ENCODE results near the gene PKHD1. TPM values are rescaled to one million over a fixed set of nuclear protein-coding genes. Genes with fewer than 3 reads are reported as not detected.

The PKHD1 gene
- total RNA-seq, 1 donor from 2014 or later: 1.6 TPM

DNA sequence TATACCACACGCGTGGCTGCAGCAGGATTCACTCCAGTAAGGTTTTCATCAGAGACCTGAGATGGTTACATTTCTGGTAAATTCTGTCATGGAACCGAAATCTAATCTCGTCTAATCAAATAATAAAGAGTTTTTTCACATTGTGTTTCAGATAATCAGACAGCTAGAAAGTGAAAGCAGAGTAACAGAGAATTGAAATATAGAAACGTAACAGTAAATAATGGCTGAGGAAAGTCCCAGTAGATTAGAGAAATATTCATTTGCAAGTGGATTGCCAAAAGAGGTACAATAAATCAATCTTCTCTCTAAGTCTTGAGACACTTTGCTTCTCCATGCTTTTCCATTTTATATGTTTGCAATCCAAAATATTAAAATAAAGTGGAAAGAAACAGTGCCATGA, 42.4 kb downstream of the PKHD1 start:
- H3K36me3 ChIP-seq (ENCODE audit: control insufficient read depth, insufficient read depth, low read length): peaks cover 3% of the 10 kb centered on the region
- no peaks in the 10 kb centered on the region for H3K27me3 ChIP-seq (ENCODE audit: control insufficient read depth, insufficient read depth, low read length)
- no peak overlapping the region for H3K4me3 ChIP-seq (ENCODE audit: low read depth, low read length)
- DNase-seq (ENCODE audit: low read depth): no peak
- TF ChIP-seq, protein P1, sequence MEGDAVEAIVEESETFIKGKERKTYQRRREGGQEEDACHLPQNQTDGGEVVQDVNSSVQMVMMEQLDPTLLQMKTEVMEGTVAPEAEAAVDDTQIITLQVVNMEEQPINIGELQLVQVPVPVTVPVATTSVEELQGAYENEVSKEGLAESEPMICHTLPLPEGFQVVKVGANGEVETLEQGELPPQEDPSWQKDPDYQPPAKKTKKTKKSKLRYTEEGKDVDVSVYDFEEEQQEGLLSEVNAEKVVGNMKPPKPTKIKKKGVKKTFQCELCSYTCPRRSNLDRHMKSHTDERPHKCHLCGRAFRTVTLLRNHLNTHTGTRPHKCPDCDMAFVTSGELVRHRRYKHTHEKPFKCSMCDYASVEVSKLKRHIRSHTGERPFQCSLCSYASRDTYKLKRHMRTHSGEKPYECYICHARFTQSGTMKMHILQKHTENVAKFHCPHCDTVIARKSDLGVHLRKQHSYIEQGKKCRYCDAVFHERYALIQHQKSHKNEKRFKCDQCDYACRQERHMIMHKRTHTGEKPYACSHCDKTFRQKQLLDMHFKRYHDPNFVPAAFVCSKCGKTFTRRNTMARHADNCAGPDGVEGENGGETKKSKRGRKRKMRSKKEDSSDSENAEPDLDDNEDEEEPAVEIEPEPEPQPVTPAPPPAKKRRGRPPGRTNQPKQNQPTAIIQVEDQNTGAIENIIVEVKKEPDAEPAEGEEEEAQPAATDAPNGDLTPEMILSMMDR (IDR thresholded peaks at IDR 0.05; ENCODE audit: insufficient read depth, low read length, poor library complexity, severe bottlenecking): no peak

DNA sequence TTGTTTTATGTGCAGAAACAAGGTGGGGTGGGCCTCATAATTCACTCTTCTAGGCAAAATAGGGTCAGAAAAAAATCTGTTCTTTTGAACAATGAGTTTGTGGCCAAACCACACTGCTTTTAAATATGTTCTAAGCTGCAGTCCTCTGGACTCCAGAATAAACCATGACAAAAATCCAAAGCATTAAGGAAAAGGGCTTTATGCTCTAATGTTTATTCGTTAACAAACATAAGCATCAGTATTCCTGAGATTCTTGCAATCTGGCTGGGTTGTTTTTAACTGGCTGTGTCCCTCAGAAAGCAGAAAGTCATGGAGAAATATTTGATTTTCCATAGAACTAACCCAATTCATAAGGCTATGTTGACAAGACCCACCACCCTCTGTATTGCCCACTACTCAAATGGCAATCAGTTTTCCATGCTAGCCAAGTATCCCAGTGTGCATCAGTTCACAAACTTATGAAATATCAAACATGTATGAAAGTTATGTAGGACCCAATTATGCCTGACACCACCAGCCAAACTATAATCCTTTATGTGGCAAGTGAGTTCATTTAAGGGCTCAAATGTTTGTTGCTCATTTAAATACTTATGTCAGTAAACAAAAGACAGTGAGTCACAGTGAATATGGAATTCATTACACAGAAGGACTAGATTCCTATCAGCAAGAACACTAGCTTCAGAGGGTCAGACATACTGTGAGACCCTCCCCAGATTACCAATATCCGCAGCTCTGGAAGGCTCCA, 45.1 kb downstream of the PKHD1 start:
- H3K36me3 ChIP-seq (ENCODE audit: control insufficient read depth, insufficient read depth, low read length): peaks cover 2% of the 10 kb centered on the region
- H3K27me3 ChIP-seq (ENCODE audit: control insufficient read depth, insufficient read depth, low read length): no peaks in the 10 kb centered on the region
- no peak overlapping the region for H3K4me3 ChIP-seq (ENCODE audit: low read depth, low read length)
- no peak for DNase-seq (ENCODE audit: low read depth)
- TF ChIP-seq, protein P1 (IDR thresholded peaks at IDR 0.05; ENCODE audit: insufficient read depth, low read length, poor library complexity, severe bottlenecking): no peak

DNA sequence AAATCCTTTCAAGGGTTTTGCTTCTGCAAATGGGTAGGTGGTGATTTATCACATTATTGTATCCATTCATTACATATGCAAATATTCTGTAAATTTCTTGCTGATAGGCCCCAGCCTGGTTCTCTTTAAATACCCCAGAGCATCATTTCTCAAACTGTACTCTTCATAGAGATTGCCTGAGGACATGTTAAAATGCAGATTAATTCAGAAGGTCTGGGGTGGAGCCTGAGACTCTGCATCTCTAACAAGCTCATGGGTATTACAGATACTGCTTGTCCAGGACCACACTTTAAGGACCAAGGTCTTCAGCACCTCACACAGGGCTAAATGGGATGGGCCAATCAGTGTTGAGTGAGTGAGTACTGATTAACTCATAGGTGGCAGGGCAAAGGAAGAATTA, 46.3 kb downstream of the PKHD1 start:
- H3K27me3 ChIP-seq (ENCODE audit: control insufficient read depth, insufficient read depth, low read length): no peaks in the 10 kb centered on the region
- TF ChIP-seq, protein P1 (IDR thresholded peaks at IDR 0.05; ENCODE audit: insufficient read depth, low read length, poor library complexity, severe bottlenecking): no peak
- no peak overlapping the region for H3K4me3 ChIP-seq (ENCODE audit: low read depth, low read length)
- peaks cover 2% of the 10 kb centered on the region for H3K36me3 ChIP-seq (ENCODE audit: control insufficient read depth, insufficient read depth, low read length)
- no peak for DNase-seq (ENCODE audit: low read depth)

DNA sequence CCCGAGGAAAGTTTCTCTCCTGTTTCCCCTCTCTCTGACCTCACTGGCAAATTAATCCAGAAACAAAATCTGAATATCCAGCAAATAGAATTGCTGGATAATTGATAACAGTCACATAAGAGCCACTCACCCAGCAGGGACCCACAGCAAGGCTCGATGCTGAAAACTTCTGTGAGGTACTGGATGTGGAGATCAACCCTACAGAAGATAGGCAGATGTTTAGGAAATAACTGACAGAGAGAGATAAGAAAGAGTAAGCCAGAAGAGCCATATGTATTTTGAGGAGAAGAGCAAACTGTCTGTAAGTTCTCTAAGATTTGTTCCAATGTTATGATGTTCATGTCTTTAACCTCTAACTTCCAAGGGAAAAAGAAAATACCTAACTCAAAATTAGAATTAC, 59.7 kb downstream of the PKHD1 start:
- Histone ChIP-seq H3K36me3 (ENCODE audit: control insufficient read depth, insufficient read depth, low read length) (peaks cover 2% of the 10 kb centered on the region), H3K4me3 (ENCODE audit: low read depth, low read length) (no peak overlapping the region), H3K27me3 (ENCODE audit: control insufficient read depth, insufficient read depth, low read length) (no peaks in the 10 kb centered on the region)
- DNase-seq (ENCODE audit: low read depth): no peak
- TF ChIP-seq, protein P1 (IDR thresholded peaks at IDR 0.05; ENCODE audit: insufficient read depth, low read length, poor library complexity, severe bottlenecking): no peak

DNA sequence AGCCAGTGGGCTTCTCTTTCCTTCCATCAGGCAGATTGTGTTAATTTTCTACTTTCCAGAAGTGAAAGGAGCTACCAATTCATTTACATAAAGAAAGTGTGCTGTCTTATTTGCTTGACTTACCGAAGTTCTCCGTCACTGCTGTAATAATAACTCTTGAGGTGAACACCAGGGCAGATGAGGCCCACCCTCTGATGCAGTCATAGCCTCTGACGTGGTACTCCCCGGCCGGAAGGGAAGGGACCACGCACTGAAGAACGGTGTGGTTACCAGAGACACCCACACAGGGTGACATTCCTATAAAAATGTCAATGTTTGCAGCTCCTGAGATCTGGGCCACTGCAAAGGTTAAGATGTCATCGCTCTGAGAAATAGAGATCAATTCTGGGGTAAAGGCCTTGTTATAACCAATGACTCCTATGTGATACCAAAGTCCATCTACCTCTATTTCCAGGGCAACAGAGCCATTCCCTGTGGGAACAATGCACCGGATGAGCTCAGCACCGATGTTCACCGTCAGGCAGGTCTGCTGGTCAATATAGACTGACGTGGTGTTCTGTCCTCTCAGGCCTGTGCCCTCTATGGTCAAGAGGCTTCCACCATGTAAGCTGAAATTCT, 62.9 kb downstream of the PKHD1 start:
- TF ChIP-seq, protein P1 (IDR thresholded peaks at IDR 0.05; ENCODE audit: insufficient read depth, low read length, poor library complexity, severe bottlenecking): no peak
- Histone ChIP-seq H3K36me3 (ENCODE audit: control insufficient read depth, insufficient read depth, low read length) (peaks cover 3% of the 10 kb centered on the region), H3K27me3 (ENCODE audit: control insufficient read depth, insufficient read depth, low read length) (no peaks in the 10 kb centered on the region), H3K4me3 (ENCODE audit: low read depth, low read length) (no peak overlapping the region)
- no peak for DNase-seq (ENCODE audit: low read depth)
